WTC11 (cell line): Measurements from ENCODE around the gene HS3ST4. TPM values are rescaled to one million over a fixed set of nuclear protein-coding genes. Genes with fewer than 3 reads are reported as not detected.

Source experiments
- ATAC-seq: fragments of 200-7000 bp; cut with Tn5 transposase; 2 replicates; pipeline ENCODE4 v1.10.0; 2021; ENCODE audit warnings: mild to moderate bottlenecking, moderate library complexity
- CTCF ChIA-PET: fragments of 300-600 bp; sonication (Branson Sonifier 250); formaldehyde crosslinking; loops from one replicate; lab custom pipeline; 2021; ENCODE audit warnings: antibody characterized with exemption; lab: Charles Lee
- POLR2A ChIA-PET: fragments of 350-600 bp; sonication (Branson Sonifier 250); formaldehyde crosslinking; loops from one replicate; lab custom pipeline; 2021; ENCODE audit warnings: antibody characterized with exemption; lab: Charles Lee
- DNase-seq: peaks from one replicate; pipeline ENCODE4 v3.0.0; 2021; ENCODE audit warnings: low spot score
- H3K27ac Mint-ChIP-seq: 2 replicates; pipeline ENCODE4 v1.8.0; 2021; ENCODE audit warnings: mixed read lengths
- H3K27me3 Mint-ChIP-seq: 2 replicates; pipeline ENCODE4 v1.8.0; 2021; ENCODE audit warnings: low read depth, mild to moderate bottlenecking, moderate library complexity, mixed read lengths
- H3K36me3 Mint-ChIP-seq: 2 replicates; pipeline ENCODE4 v1.8.0; 2021; ENCODE audit warnings: mixed read lengths
- H3K4me1 Mint-ChIP-seq: 2 replicates; pipeline ENCODE4 v1.8.0; 2022; ENCODE audit warnings: mixed read lengths
- H3K4me3 Mint-ChIP-seq: 2 replicates; pipeline ENCODE4 v1.8.0; 2021; ENCODE audit warnings: mild to moderate bottlenecking, moderate library complexity, mixed read lengths
- H3K9me3 Mint-ChIP-seq: 2 replicates; pipeline ENCODE4 v1.8.0; 2021; ENCODE audit warnings: mixed read lengths
- ATF2 ChIP-seq: sonication (generic); formaldehyde crosslinking; IDR thresholded peaks from 2 replicates; pipeline ENCODE4 v1.8.1; 2022; ENCODE audit warnings: low read depth, missing genetic modification reagents, borderline replicate concordance
- CBFB ChIP-seq: sonication (generic); formaldehyde crosslinking; IDR thresholded peaks from 2 replicates; pipeline ENCODE4 v1.8.1; 2022; ENCODE audit warnings: mild to moderate bottlenecking, low read depth, missing genetic modification reagents
- CDX4 ChIP-seq: fragments of 250-450 bp; sonication (Bioruptor Pico); IDR thresholded peaks from 2 replicates; pipeline ENCODE4 v1.9.0; 2021; ENCODE audit warnings: moderate library complexity, mild to moderate bottlenecking, inconsistent platforms, borderline replicate concordance
- E2F1 ChIP-seq: sonication (generic); formaldehyde crosslinking; IDR thresholded peaks from 2 replicates; pipeline ENCODE4 v1.8.0; 2022; ENCODE audit warnings: mild to moderate bottlenecking, missing genetic modification reagents
- EMX1 ChIP-seq: fragments of 250-450 bp; sonication (Bioruptor Pico); IDR thresholded peaks from 2 replicates; pipeline ENCODE4 v1.8.0; 2021; ENCODE audit warnings: mild to moderate bottlenecking
- ERG ChIP-seq: fragments of 250-450 bp; sonication (Bioruptor Pico); IDR thresholded peaks from 2 replicates; pipeline ENCODE4 v1.8.0; 2021; ENCODE audit warnings: mild to moderate bottlenecking
- HMGXB4 ChIP-seq: sonication (generic); formaldehyde crosslinking; IDR thresholded peaks from 2 replicates; pipeline ENCODE4 v1.8.1; 2023; ENCODE audit warnings: mild to moderate bottlenecking, moderate library complexity, missing genetic modification reagents
- IRF2 ChIP-seq: sonication (generic); formaldehyde crosslinking; IDR thresholded peaks from 2 replicates; pipeline ENCODE4 v1.8.0; 2022; ENCODE audit warnings: low read depth, missing genetic modification reagents, borderline replicate concordance
- KAT7 ChIP-seq: sonication (generic); formaldehyde crosslinking; IDR thresholded peaks from 2 replicates; pipeline ENCODE4 v1.8.1; 2023; ENCODE audit warnings: missing genetic modification reagents, mild to moderate bottlenecking, borderline replicate concordance
- MLX ChIP-seq: sonication (generic); formaldehyde crosslinking; IDR thresholded peaks from 2 replicates; pipeline ENCODE4 v1.8.1; 2023; ENCODE audit warnings: mild to moderate bottlenecking, missing genetic modification reagents, moderate library complexity
- NR1H2 ChIP-seq: sonication (generic); formaldehyde crosslinking; IDR thresholded peaks from 2 replicates; pipeline ENCODE4 v1.9.0; 2021; ENCODE audit warnings: mild to moderate bottlenecking, moderate library complexity, missing genetic modification reagents
- RELA ChIP-seq: sonication (generic); formaldehyde crosslinking; IDR thresholded peaks from 2 replicates; pipeline ENCODE4 v1.8.1; 2022; ENCODE audit warnings: missing genetic modification reagents, mild to moderate bottlenecking, borderline replicate concordance
- SP1 ChIP-seq: sonication (generic); formaldehyde crosslinking; conservative IDR thresholded peaks from 2 replicates; pipeline ENCODE4 v1.8.1; 2022; ENCODE audit warnings: missing genetic modification reagents
- STAT6 ChIP-seq: sonication (generic); formaldehyde crosslinking; conservative IDR thresholded peaks from 2 replicates; pipeline ENCODE4 v1.8.1; 2023; ENCODE audit warnings: mild to moderate bottlenecking, low read depth, missing genetic modification reagents, moderate library complexity
- TEAD1 ChIP-seq: sonication (generic); formaldehyde crosslinking; IDR thresholded peaks from 2 replicates; pipeline ENCODE4 v1.8.0; 2022; ENCODE audit warnings: mild to moderate bottlenecking, missing genetic modification reagents
- TEAD4 ChIP-seq: sonication (generic); formaldehyde crosslinking; IDR thresholded peaks from 2 replicates; pipeline ENCODE4 v1.8.0; 2022; ENCODE audit warnings: mild to moderate bottlenecking, missing genetic modification reagents
- ZNF232 ChIP-seq: sonication (generic); formaldehyde crosslinking; IDR thresholded peaks from 2 replicates; pipeline ENCODE4 v1.8.0; 2022; ENCODE audit warnings: mild to moderate bottlenecking, missing genetic modification reagents
- ZNF396 ChIP-seq: fragments of 250-450 bp; sonication (Bioruptor Pico); IDR thresholded peaks from 2 replicates; pipeline ENCODE4 v1.8.0; 2021; ENCODE audit warnings: mild to moderate bottlenecking, moderate library complexity, borderline replicate concordance
- ZNF425 ChIP-seq: fragments of 250-450 bp; sonication (Bioruptor Pico); conservative IDR thresholded peaks from 2 replicates; pipeline ENCODE4 v1.9.0; 2021; ENCODE audit warnings: mild to moderate bottlenecking
- ZNF512 ChIP-seq: sonication (generic); formaldehyde crosslinking; IDR thresholded peaks from 2 replicates; pipeline ENCODE4 v1.8.1; 2022; ENCODE audit warnings: missing genetic modification reagents, borderline replicate concordance
- total RNA-seq: library from RNA; stranded (reverse); gene quantifications from 3 replicates; pipeline ENCODE4 v1.2.3, GENCODE V29; 2021

HS3ST4 gene
- total RNA-seq, 1 experiment from 2014 or later: 5.4 TPM

GRCh38 chr16:26118575-26118974 is 426.8 kb downstream of the HS3ST4 start:
- no peak overlapping the region for H3K4me3 Mint-ChIP-seq
- ChIA-PET POLR2A (no interaction called here), CTCF (no interaction called here)
- peak; percentile 17 for DNase-seq
- no peaks in the 10 kb centered on the region for H3K27me3 Mint-ChIP-seq
- peak; percentile 90 for ATAC-seq
- H3K36me3 Mint-ChIP-seq: no peaks in the 10 kb centered on the region
- TF ChIP-seq ERG (no peak), EMX1 (CRISPR knock-in tag) (no peak), TEAD4 (no peak), SP1 (CRISPR knock-in tag) (no peak), CDX4 (CRISPR knock-in tag) (no peak), CBFB (CRISPR knock-in tag) (no peak), MLX (CRISPR knock-in tag) (no peak), ATF2 (CRISPR knock-in tag) (no peak), IRF2 (CRISPR knock-in tag) (no peak), TEAD1 (CRISPR knock-in tag) (no peak), E2F1 (CRISPR knock-in tag) (no peak), STAT6 (CRISPR knock-in tag) (no peak), HMGXB4 (CRISPR knock-in tag) (no peak), RELA (CRISPR knock-in tag) (no peak), KAT7 (CRISPR knock-in tag) (no peak), NR1H2 (CRISPR knock-in tag) (no peak), ZNF396 (CRISPR knock-in tag) (no peak), ZNF425 (CRISPR knock-in tag) (no peak), ZNF512 (no peak), ZNF232 (CRISPR knock-in tag) (no peak)
- peaks cover 3% of the 10 kb centered on the region; the same call in 1 of the 2 replicates for H3K9me3 Mint-ChIP-seq
- H3K4me1 Mint-ChIP-seq: peaks cover 17% of the 10 kb centered on the region
- H3K27ac Mint-ChIP-seq: no peak overlapping the region
